Prostate gland (tissue), 2 donors: Measurements from ENCODE around the gene UNC13C. TPM values are rescaled to one million over a fixed set of nuclear protein-coding genes. Genes with fewer than 3 reads are reported as not detected.

Experiments
- DNase-seq: peaks from one replicate; pipeline ENCODE4 v3.0.0-alpha.2; 2019; ENCODE audit warnings: low spot score
- H3K27ac ChIP-seq, 2 donors: fragments of 200-600 bp; sonication (generic); 2 replicates each; pipeline ENCODE4 v1.5.1; 2017 to 2019
- H3K27me3 ChIP-seq: fragments of 200-600 bp; sonication (generic); replicated peaks from 2 replicates; pipeline ENCODE4 v1.5.1; 2019; ENCODE audit not compliant: insufficient read depth
- H3K36me3 ChIP-seq, 2 donors: fragments of 200-600 bp; sonication (generic); 1 replicate in 1 of 2; 2 replicates in 1 of 2; pipeline versions ENCODE4 v1.5.1 to v1.8.1; 2017 to 2019
- H3K4me1 ChIP-seq: fragments of 200-600 bp; sonication (generic); replicated peaks from 2 replicates; pipeline ENCODE4 v1.5.1; 2019
- H3K4me3 ChIP-seq, 2 donors: fragments of 200-600 bp; sonication (generic); 2 replicates each; pipeline ENCODE4 v1.5.1; 2017 to 2019
- H3K9me3 ChIP-seq: fragments of 200-600 bp; sonication (generic); 2 replicates; pipeline ENCODE4 v1.5.1; 2017
- CTCF ChIP-seq, 4 experiments: fragments of 200-600 bp in 2 of 4; fragments of 450-650 bp in 2 of 4; sonication (generic) in 2 of 4; IDR thresholded peaks; 1 replicate in 3 of 4; 2 replicates in 1 of 4; pipeline ENCODE4 v1.5.1; 2016 to 2019; ENCODE audit warnings: antibody characterized with exemption in 4 of 4, mild to moderate bottlenecking in 2 of 4, moderate library complexity in 2 of 4
- POLR2A ChIP-seq: fragments of 450-650 bp; IDR thresholded peaks from one replicate; pipeline ENCODE4 v1.6.1; 2016; ENCODE audit warnings: antibody characterized with exemption, mild to moderate bottlenecking
- POLR2AphosphoS5 ChIP-seq: sonication (generic); formaldehyde crosslinking; IDR thresholded peaks from one replicate; pipeline ENCODE4 v1.6.1; 2017; ENCODE audit warnings: antibody characterized with exemption
- WGBS: methylation state at CpG from one replicate; pipeline ENCODE4 v1.1.5; 2018; 5-methylcytosine and 5-hydroxymethylcytosine counted together
- intact Hi-C: fragments of 100-400 bp; cut with DNase I; formaldehyde crosslinking; loops from one replicate; pipeline ENCODE4 v1.14.2; 2022
- total RNA-seq, 2 donors: library from RNA; depleted of rRNA; stranded (reverse); fragments of >200 nt; gene quantifications; one replicate each; pipeline ENCODE4 v1.1.0, GENCODE V29; 2016

The UNC13C gene
- total RNA-seq, 2 donors from 2014 or later, result 3.6 TPM; not detected in 1

GRCh38 chr15:54660356-54660755, 682.1 kb downstream of the UNC13C start:
- Histone ChIP-seq H3K36me3 (no peaks in the 10 kb centered on the region), H3K4me3 (no peak overlapping the region), H3K27me3 (no peaks in the 10 kb centered on the region), H3K4me1 (no peaks in the 10 kb centered on the region), H3K27ac (no peak overlapping the region), H3K9me3 (no peaks in the 10 kb centered on the region)
- 75% methylated on average over 5 of the region's 5 CpGs for WGBS
- TF ChIP-seq POLR2A (no peak), CTCF (IDR thresholded peaks at IDR 0.05) (no peak), POLR2AphosphoS5 (no peak)
- DNase-seq, result no peak
- intact Hi-C loops, result no loop called here

- Histone ChIP-seq H3K4me1 (no peaks in the 10 kb centered on the region), H3K27ac (no peak overlapping the region), H3K36me3 (no peaks in the 10 kb centered on the region), H3K27me3 (no peaks in the 10 kb centered on the region), H3K4me3 (no peak overlapping the region), H3K9me3 (no peaks in the 10 kb centered on the region)
- intact Hi-C loops, result no loop called here
- TF ChIP-seq POLR2AphosphoS5, result no peak
- TF ChIP-seq CTCF (IDR thresholded peaks at IDR 0.05), result no peak
- TF ChIP-seq POLR2A, result no peak
- DNase-seq, result no peak
- 31% methylated on average over 1 of the region's 1 CpG for WGBS
Measured at GRCh38 chr15:54675241-54675640, 697.0 kb downstream of the UNC13C start.

GRCh38 chr15:54681584-54681983, 703.3 kb downstream of the UNC13C start:
- intact Hi-C loops, result no loop called here
- DNase-seq, result no peak
- no peak overlapping the region for H3K27ac ChIP-seq
- no peaks in the 10 kb centered on the region for H3K27me3 ChIP-seq
- H3K4me3 ChIP-seq, result no peak overlapping the region
- no peaks in the 10 kb centered on the region for H3K9me3 ChIP-seq
- TF ChIP-seq CTCF (IDR thresholded peaks at IDR 0.05) (no peak), POLR2AphosphoS5 (no peak), POLR2A (no peak)
- 61% methylated on average over 2 of the region's 2 CpGs for WGBS
- no peaks in the 10 kb centered on the region for H3K36me3 ChIP-seq
- H3K4me1 ChIP-seq, result no peaks in the 10 kb centered on the region

Other genes with a start within 250 kb of the UNC13C start
- under 1 TPM; 0.64 to 0.80 TPM for gene WDR72, start 218.8 kb upstream of the UNC13C start, total RNA-seq